ENCODE measurements around the gene MCCC1. TPM values are rescaled to one million over a fixed set of nuclear protein-coding genes. Genes with fewer than 3 reads are reported as not detected.

The MCCC1 gene
- total RNA-seq, 4 donors from 2014 or later = 20.5 to 40.3 (median 35.0) TPM

GRCh38 chr3:183031826-183032225, 67.5 kb downstream of the MCCC1 start:
- Histone ChIP-seq H3K27me3 (no peaks in the 10 kb centered on the region), H3K9me3 (no peaks in the 10 kb centered on the region), H3K4me1 (no peaks in the 10 kb centered on the region), H3K27ac (no peak overlapping the region), H3K4me3 (no peak overlapping the region), H3K36me3 (no peaks in the 10 kb centered on the region)
- intact Hi-C loops (cut with DNase I; ENCODE audit: low total_unique reads) = no loop called here
- TF ChIP-seq POLR2A (IDR thresholded peaks at IDR 0.05) (no peak), CTCF (IDR thresholded peaks at IDR 0.05) (no peak)
- no peak for DNase-seq

GRCh38 chr3:183028416-183028815, 70.9 kb downstream of the MCCC1 start:
- no peaks in the 10 kb centered on the region for H3K4me1 ChIP-seq
- H3K36me3 ChIP-seq = no peaks in the 10 kb centered on the region
- no peaks in the 10 kb centered on the region for H3K27me3 ChIP-seq
- H3K9me3 ChIP-seq = no peaks in the 10 kb centered on the region
- no peak for DNase-seq
- TF ChIP-seq CTCF (IDR thresholded peaks at IDR 0.05) = no peak
- TF ChIP-seq POLR2A (IDR thresholded peaks at IDR 0.05) = no peak
- intact Hi-C loops (cut with DNase I; ENCODE audit: low total_unique reads) = no loop called here
- H3K27ac ChIP-seq = no peak overlapping the region
- H3K4me3 ChIP-seq = no peak overlapping the region

DNA sequence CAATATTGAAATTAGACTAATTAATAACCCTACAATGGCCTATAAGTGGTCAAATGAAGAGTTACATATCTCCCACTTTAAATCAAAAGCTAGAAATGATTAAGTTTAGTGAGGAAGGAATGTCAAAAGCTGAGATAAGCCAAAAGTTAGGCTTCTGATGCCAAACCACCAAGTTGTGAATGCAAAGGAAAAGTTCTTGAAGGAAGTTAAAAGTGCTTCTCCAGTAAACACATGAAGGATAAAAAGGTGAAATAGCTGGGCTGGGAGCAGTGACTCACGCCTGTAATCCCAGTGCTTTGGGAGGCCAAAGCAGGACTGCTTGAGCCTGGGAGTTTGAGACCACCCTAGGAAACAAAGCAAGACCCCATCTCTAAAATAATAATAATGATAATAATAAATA, 72.0 kb downstream of the MCCC1 start:
- intact Hi-C loops (cut with DNase I; ENCODE audit: low total_unique reads) = no loop called here
- Histone ChIP-seq H3K9me3 (no peaks in the 10 kb centered on the region), H3K4me3 (no peak overlapping the region), H3K4me1 (no peaks in the 10 kb centered on the region), H3K27ac (no peak overlapping the region), H3K36me3 (no peaks in the 10 kb centered on the region), H3K27me3 (no peaks in the 10 kb centered on the region)
- no peak for TF ChIP-seq POLR2A (IDR thresholded peaks at IDR 0.05)
- no peak for TF ChIP-seq CTCF (IDR thresholded peaks at IDR 0.05)
- no peak for DNase-seq

GRCh38 chr3:183022936-183023516, 76.3 kb downstream of the MCCC1 start:
- Histone ChIP-seq H3K27ac (no peak overlapping the region), H3K4me3 (no peak overlapping the region), H3K9me3 (no peaks in the 10 kb centered on the region), H3K36me3 (no peaks in the 10 kb centered on the region), H3K4me1 (no peaks in the 10 kb centered on the region), H3K27me3 (no peaks in the 10 kb centered on the region)
- DNase-seq = no peak
- intact Hi-C loops (cut with DNase I; ENCODE audit: low total_unique reads) = no loop called here
- TF ChIP-seq POLR2A (IDR thresholded peaks at IDR 0.05) (no peak), CTCF (IDR thresholded peaks at IDR 0.05) (no peak)

DNA sequence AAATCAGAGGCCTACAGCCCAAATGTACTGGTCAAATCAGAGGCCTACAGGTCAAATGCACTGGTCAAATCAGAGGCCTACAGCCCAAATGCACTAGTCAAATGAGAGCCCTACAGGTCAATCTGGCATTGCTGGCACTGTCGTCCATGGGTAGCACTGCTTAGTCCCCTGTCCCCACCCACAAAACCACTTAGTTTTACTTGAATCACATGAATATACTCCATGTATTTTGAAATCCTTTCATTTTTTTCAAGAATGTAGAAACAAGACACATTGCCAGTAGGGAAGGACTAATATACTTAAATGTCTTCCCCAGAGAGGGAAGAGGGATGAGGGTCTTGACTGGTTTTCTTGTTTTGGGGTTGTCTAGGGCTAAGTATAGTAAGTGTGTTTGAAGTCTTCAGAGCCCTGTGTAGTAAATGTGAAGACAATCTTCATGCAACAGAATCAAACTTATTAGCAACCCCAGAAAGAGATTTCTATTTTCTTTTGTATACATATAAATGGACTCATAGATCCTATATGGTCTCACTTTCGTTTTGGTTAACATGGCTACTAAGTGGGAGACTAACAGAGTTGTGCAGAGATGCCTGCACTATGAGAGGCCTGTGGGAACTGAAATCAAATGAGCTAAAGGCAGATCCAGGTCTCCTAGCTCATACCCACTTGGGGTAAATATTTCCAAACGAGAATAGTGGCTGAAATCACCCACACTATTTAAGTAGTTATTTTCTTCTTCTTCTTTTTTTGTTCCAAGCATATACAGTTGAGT, 80.7 kb downstream of the MCCC1 start:
- H3K36me3 ChIP-seq = peaks cover 0 to 2% of the 10 kb centered on the region in 2 donors
- H3K4me1 ChIP-seq = no peaks in the 10 kb centered on the region
- DNase-seq = no peak
- no peak for TF ChIP-seq POLR2A (IDR thresholded peaks at IDR 0.05)
- TF ChIP-seq CTCF (IDR thresholded peaks at IDR 0.05) = no peak
- H3K27ac ChIP-seq = no peak overlapping the region
- H3K4me3 ChIP-seq = no peak overlapping the region
- no peaks in the 10 kb centered on the region for H3K27me3 ChIP-seq
- intact Hi-C loops (cut with DNase I; ENCODE audit: low total_unique reads) = no loop called here
- no peaks in the 10 kb centered on the region for H3K9me3 ChIP-seq
